COLO668 (cell line): Measurements from ENCODE around the gene UGT8.
"Not testable (repeated sequence)": the region's sequence is repeated elsewhere in the genome, so short reads cannot be mapped to it uniquely, and the experiment has no call there.

Experiments used
- DNase-seq: peaks from one replicate; lab custom pipeline; 2025; ENCODE audit not compliant: unreplicated experiment; lab: John Stamatoyannopoulos, UW

UGT8 gene

GRCh38 chr4:114601304-114602052, 2.9 kb downstream of the UGT8 start:
- no peak for DNase-seq

GRCh38 chr4:114603497-114603896, 4.9 kb downstream of the UGT8 start:
- no peak for DNase-seq

GRCh38 chr4:114606245-114606644, 7.6 kb downstream of the UGT8 start:
- DNase-seq, result peak; percentile 21

GRCh38 chr4:114607056-114607455, 8.4 kb downstream of the UGT8 start:
- no peak for DNase-seq

GRCh38 chr4:114613560-114613959, 15.0 kb downstream of the UGT8 start:
- DNase-seq, result no peak

GRCh38 chr4:114615435-114615834, 16.8 kb downstream of the UGT8 start:
- DNase-seq, result peak; percentile 46

- peak; percentile 70 for DNase-seq
Measured at GRCh38 chr4:114616036-114616435, 17.4 kb downstream of the UGT8 start.

- DNase-seq, result no peak
Measured at GRCh38 chr4:114626196-114626595, 27.6 kb downstream of the UGT8 start.

- DNase-seq, result no peak
Measured at GRCh38 chr4:114636192-114636935, 37.8 kb downstream of the UGT8 start.

GRCh38 chr4:114642173-114642780, 43.7 kb downstream of the UGT8 start:
- DNase-seq, result no peak

GRCh38 chr4:114649908-114650307, 51.3 kb downstream of the UGT8 start:
- DNase-seq, result no peak

GRCh38 chr4:114653675-114654074, 55.1 kb downstream of the UGT8 start:
- no peak for DNase-seq

- no peak for DNase-seq
Measured at GRCh38 chr4:114654592-114654991, 56.0 kb downstream of the UGT8 start.

- no peak for DNase-seq
Measured at GRCh38 chr4:114658179-114658578, 59.6 kb downstream of the UGT8 start.

- DNase-seq, result no peak
Measured at GRCh38 chr4:114658776-114659175, 60.2 kb downstream of the UGT8 start.

- DNase-seq, result peak; percentile 66
Measured at GRCh38 chr4:114659386-114660008, 60.9 kb downstream of the UGT8 start.

- no peak for DNase-seq
Measured at GRCh38 chr4:114663083-114663482, 64.5 kb downstream of the UGT8 start.

- DNase-seq, result no peak
Measured at GRCh38 chr4:114668577-114668976, 70.0 kb downstream of the UGT8 start.

- DNase-seq, result not testable (repeated sequence)
Measured at GRCh38 chr4:114670733-114671132, 72.1 kb downstream of the UGT8 start.

- DNase-seq, result no peak
Measured at GRCh38 chr4:114673306-114673705, 74.7 kb downstream of the UGT8 start.

- DNase-seq, result no peak
Measured at GRCh38 chr4:114674080-114674479, 75.5 kb downstream of the UGT8 start.
